ENCODE measurements around the gene ADRB2.

DNA sequence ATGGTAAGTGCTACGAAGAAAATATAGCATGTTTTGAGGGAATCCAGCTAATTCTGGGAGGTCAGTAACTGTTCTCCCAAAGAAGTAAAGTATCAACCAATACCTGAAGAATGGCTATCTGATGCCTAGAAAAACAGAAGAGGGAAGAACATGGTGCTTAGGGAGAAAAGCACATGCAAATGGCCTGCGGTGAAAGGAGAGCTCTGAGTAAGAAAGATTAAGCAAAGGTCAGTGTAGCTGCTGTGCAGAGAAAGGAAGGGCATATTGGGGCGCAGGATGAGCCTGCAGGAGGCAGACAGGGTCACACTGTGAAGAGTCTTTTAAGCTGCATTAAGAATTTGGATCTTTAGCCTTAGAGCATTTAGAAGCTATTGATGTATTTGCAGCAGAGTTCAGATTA is 11.0 kb downstream of the ADRB2 start:
- TF ChIP-seq, protein P1, sequence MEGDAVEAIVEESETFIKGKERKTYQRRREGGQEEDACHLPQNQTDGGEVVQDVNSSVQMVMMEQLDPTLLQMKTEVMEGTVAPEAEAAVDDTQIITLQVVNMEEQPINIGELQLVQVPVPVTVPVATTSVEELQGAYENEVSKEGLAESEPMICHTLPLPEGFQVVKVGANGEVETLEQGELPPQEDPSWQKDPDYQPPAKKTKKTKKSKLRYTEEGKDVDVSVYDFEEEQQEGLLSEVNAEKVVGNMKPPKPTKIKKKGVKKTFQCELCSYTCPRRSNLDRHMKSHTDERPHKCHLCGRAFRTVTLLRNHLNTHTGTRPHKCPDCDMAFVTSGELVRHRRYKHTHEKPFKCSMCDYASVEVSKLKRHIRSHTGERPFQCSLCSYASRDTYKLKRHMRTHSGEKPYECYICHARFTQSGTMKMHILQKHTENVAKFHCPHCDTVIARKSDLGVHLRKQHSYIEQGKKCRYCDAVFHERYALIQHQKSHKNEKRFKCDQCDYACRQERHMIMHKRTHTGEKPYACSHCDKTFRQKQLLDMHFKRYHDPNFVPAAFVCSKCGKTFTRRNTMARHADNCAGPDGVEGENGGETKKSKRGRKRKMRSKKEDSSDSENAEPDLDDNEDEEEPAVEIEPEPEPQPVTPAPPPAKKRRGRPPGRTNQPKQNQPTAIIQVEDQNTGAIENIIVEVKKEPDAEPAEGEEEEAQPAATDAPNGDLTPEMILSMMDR (IDR thresholded peaks at IDR 0.05): no peak
- TF ChIP-seq POLR2A (IDR thresholded peaks at IDR 0.05) (no peak), EP300 (IDR thresholded peaks at IDR 0.05) (no peak)
